Lower leg skin (tissue), 3 donors: ENCODE data around the gene PCSK5.

Experiments
- CTCF ChIP-seq, 3 donors: fragments of 450-650 bp; IDR thresholded peaks; one replicate each; pipeline ENCODE4 v1.5.1; 2016; ENCODE audit warnings: antibody characterized with exemption in 3 of 3, mild to moderate bottlenecking in 3 of 3, moderate library complexity in 2 of 3
- POLR2A ChIP-seq, 2 donors: fragments of 450-650 bp; IDR thresholded peaks; one replicate each; pipeline ENCODE4 v1.6.1; 2016 to 2017; ENCODE audit warnings: antibody characterized with exemption in 2 of 2, mild to moderate bottlenecking in 1 of 2, moderate library complexity in 1 of 2

DNA sequence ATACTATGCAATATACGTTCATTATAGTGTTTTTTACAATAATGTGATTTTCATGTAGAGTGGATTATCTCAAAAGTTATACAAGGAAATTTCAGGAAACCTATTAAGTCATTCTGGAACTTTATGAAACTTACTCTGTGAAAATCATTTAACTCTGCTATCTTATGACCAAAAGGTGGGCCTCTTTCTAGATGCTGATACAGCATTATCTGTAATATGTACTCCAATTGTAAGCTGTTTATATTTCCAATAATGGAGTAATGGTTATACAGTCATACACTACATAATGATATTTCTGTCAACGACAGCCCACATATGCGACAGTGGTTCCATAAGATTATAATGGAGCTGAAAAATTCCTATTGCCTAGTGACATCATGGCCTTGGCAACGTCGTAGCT, 18.8 kb upstream of the PCSK5 start:
- TF ChIP-seq CTCF (IDR thresholded peaks at IDR 0.05) (no peak), POLR2A (IDR thresholded peaks at IDR 0.05) (no peak)
